Limb (tissue), 2 donors: ENCODE data around the gene PEX13.

ENCODE experiments used
- DNase-seq, 2 donors: peaks; one replicate each; pipeline ENCODE4 v3.0.0-alpha.2; 2016; ENCODE audit errors: extremely low spot score in 2 of 2

Gene PEX13

GRCh38 chr2:61065714-61066709 is 48.5 kb downstream of the PEX13 start, which contains the start of gene SANBR:
Gene SANBR (plus strand): TSS chr2:61065871. CDS start chr2:61070351, 4,480 bp downstream.
- peak; percentile 88 to 92 for DNase-seq

- no peak for DNase-seq
Measured at GRCh38 chr2:61074100-61074499, 56.6 kb downstream of the PEX13 start.

DNA sequence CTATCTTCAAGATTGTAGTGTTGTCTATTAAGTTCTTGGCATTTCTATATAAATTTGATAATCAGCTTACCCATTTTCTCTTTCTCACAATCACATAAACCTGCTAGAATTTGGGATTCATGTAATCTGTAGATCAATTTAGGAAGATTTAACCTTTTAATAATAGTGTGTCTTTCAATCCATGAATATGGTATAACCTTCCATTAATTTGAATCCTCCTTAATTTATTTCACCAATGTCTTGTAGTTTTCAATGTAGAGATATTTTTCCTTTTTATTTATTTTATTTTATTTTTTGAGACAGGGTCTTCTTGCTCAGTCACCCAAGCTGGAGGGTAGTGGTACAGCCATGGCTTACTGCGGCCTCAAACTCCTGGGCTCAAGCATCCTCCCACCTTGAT is 68.4 kb downstream of the PEX13 start:
- DNase-seq, result no peak

DNA sequence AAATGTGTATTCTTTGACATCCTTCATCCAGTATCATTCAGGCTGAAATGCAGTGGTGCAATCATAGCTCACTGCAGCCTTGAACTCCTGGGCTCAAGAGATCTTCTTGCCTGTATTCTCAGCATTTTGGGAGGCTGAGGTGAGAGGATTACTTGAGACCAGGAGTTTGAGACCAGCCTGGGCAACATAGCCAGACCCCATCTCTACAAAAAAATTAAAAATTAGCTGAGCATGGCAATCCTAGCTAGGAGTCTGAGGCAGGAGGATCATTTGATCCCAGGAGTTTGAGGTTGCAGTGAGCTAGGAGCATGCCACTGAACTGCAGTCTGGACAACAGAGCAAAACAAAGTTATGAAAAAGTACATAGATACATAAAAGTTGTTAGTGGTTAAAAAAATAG is 72.3 kb downstream of the PEX13 start:
- no peak for DNase-seq

- DNase-seq, result no peak
Measured at GRCh38 chr2:61090386-61090921, 72.9 kb downstream of the PEX13 start.

- no peak for DNase-seq
Measured at GRCh38 chr2:61091485-61091884, 74.0 kb downstream of the PEX13 start.

- no peak for DNase-seq
Measured at GRCh38 chr2:61096438-61096837, 78.9 kb downstream of the PEX13 start.

- no peak for DNase-seq
Measured at GRCh38 chr2:61100801-61101200, 83.3 kb downstream of the PEX13 start.
